Measurements from ENCODE around the gene RAB30. TPM values are rescaled to one million over a fixed set of nuclear protein-coding genes. Genes with fewer than 3 reads are reported as not detected.
"Not testable (repeated sequence)": the region's sequence is repeated elsewhere in the genome, so short reads cannot be mapped to it uniquely, and the experiment has no call there.

Gene RAB30
- total RNA-seq, 1 donor from 2014 or later = 24.7 TPM

GRCh38 chr11:82969811-82970210, 101.9 kb downstream of the RAB30 start:
- H3K36me3 ChIP-seq = no peaks in the 10 kb centered on the region
- H3K4me3 ChIP-seq = no peak overlapping the region
- no peaks in the 10 kb centered on the region for H3K9me3 ChIP-seq (replicated peaks)
- H3K4me1 ChIP-seq = no peaks in the 10 kb centered on the region
- DNase-seq = no peak
- no peaks in the 10 kb centered on the region for H3K27me3 ChIP-seq (ENCODE audit: low read depth)
- TF ChIP-seq, protein P1, sequence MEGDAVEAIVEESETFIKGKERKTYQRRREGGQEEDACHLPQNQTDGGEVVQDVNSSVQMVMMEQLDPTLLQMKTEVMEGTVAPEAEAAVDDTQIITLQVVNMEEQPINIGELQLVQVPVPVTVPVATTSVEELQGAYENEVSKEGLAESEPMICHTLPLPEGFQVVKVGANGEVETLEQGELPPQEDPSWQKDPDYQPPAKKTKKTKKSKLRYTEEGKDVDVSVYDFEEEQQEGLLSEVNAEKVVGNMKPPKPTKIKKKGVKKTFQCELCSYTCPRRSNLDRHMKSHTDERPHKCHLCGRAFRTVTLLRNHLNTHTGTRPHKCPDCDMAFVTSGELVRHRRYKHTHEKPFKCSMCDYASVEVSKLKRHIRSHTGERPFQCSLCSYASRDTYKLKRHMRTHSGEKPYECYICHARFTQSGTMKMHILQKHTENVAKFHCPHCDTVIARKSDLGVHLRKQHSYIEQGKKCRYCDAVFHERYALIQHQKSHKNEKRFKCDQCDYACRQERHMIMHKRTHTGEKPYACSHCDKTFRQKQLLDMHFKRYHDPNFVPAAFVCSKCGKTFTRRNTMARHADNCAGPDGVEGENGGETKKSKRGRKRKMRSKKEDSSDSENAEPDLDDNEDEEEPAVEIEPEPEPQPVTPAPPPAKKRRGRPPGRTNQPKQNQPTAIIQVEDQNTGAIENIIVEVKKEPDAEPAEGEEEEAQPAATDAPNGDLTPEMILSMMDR (IDR thresholded peaks at IDR 0.05; ENCODE audit: borderline replicate concordance) = no peak
- no peak overlapping the region for H3K27ac ChIP-seq (replicated peaks)
- intact Hi-C loops (cut with micrococcal nuclease) = no loop called here

DNA sequence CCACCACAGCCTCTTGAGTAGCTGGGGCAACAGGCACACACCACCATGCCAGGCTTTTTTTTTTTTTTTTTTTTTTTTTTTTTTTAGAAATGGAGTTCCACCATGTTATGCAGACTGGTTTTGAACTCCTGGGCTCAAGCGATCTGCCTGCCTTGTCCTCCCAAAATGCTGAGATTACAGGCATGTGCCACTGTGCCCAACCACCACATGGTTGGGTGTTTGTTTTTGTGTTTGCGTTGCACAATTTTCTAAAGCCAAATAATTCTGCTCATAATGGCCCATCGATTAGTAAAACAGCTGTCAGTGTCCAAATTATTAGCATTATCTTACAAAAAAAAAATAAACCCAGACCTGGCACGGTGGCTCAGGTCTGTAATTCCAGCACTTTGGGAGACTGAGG, 104.3 kb downstream of the RAB30 start:
- H3K36me3 ChIP-seq = no peaks in the 10 kb centered on the region
- H3K27me3 ChIP-seq (ENCODE audit: low read depth) = no peaks in the 10 kb centered on the region
- no peaks in the 10 kb centered on the region for H3K9me3 ChIP-seq (replicated peaks)
- TF ChIP-seq, protein P1 (IDR thresholded peaks at IDR 0.05; ENCODE audit: borderline replicate concordance) = no peak
- H3K4me1 ChIP-seq = no peaks in the 10 kb centered on the region
- no peak overlapping the region for H3K4me3 ChIP-seq
- no peak for DNase-seq
- H3K27ac ChIP-seq (replicated peaks) = no peak overlapping the region
- intact Hi-C loops (cut with micrococcal nuclease) = no loop called here

DNA sequence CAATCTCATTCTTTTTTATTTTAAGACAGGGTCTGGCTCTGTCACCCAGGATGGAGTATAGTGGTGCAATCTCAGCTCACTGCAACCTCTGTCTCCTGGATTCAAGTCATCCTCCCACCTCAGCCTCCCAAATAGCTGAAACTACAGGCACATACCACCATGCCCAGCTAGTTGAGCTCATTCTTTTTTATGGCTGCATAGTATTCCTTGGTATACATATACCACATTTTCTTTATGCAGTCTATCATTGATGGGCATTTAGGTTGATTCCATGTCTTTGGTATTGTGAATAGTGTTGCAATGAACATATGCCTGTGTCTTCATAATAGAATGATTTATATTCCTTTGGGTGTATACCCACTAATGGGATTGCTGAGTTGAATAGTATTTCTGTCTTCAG, 109.7 kb downstream of the RAB30 start:
- intact Hi-C loops (cut with micrococcal nuclease); DNase-seq; H3K4me1 ChIP-seq; H3K27ac ChIP-seq (replicated peaks); H3K4me3 ChIP-seq; H3K36me3 ChIP-seq; H3K9me3 ChIP-seq (replicated peaks); H3K27me3 ChIP-seq (ENCODE audit: low read depth): not testable (repeated sequence)

DNA sequence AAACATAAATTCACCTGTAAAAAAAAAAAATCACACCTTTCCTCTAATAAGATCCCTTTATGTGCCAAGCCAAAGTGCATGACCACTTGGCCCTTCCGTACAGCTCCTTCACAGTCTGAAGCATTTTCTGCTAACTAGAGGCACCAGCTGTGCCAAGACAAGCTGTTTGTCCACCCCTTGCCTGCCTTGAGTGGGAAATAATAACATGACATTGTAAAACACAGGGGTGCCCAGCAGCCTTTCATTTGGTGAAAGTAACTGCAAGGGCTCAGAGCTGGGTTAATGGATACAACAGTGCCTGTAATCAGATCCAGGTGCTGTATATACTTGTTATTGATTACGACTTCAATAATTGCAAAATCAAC, 110.9 kb downstream of the RAB30 start:
- DNase-seq = no peak
- TF ChIP-seq, protein P1 (IDR thresholded peaks at IDR 0.05; ENCODE audit: borderline replicate concordance) = no peak
- Histone ChIP-seq H3K4me1 (no peaks in the 10 kb centered on the region), H3K4me3 (no peak overlapping the region), H3K36me3 (no peaks in the 10 kb centered on the region), H3K27me3 (ENCODE audit: low read depth) (no peaks in the 10 kb centered on the region), H3K9me3 (replicated peaks) (no peaks in the 10 kb centered on the region), H3K27ac (replicated peaks) (no peak overlapping the region)
- intact Hi-C loops (cut with micrococcal nuclease) = no loop called here

GRCh38 chr11:82959987-82960778, 111.5 kb downstream of the RAB30 start:
- no peaks in the 10 kb centered on the region for H3K9me3 ChIP-seq (replicated peaks)
- H3K27ac ChIP-seq (replicated peaks) = no peak overlapping the region
- H3K27me3 ChIP-seq (ENCODE audit: low read depth) = no peaks in the 10 kb centered on the region
- H3K4me3 ChIP-seq = no peak overlapping the region
- H3K36me3 ChIP-seq = no peaks in the 10 kb centered on the region
- no peak for DNase-seq
- TF ChIP-seq, protein P1 (IDR thresholded peaks at IDR 0.05; ENCODE audit: borderline replicate concordance) = no peak
- intact Hi-C loops (cut with micrococcal nuclease) = no loop called here
- no peaks in the 10 kb centered on the region for H3K4me1 ChIP-seq

GRCh38 chr11:82955736-82956453, 115.8 kb downstream of the RAB30 start:
- H3K36me3 ChIP-seq; H3K27me3 ChIP-seq (ENCODE audit: low read depth); H3K4me3 ChIP-seq; intact Hi-C loops (cut with micrococcal nuclease); DNase-seq; H3K27ac ChIP-seq (replicated peaks); H3K4me1 ChIP-seq: not testable (repeated sequence)
- peaks cover 12% of the 10 kb centered on the region for H3K9me3 ChIP-seq (replicated peaks)

DNA sequence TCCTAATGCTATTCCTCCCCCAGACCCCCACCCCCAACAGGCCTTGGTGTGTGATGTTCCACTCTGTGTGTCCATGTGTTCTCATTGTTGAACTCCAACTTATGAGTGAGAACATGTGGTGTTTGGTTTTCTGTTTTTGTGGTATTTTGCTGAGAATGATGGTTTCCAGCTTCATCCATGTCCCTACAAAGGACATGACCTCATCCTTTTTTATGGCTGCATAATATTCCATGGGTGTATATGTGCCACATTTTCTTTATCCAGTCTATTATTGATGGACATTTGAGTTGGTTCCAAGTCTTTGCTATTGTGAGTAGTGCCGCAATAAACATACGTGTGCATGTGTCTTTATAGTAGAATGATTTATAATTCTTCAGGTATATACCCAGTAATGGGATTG, 121.2 kb downstream of the RAB30 start:
- not testable (repeated sequence) for DNase-seq

More for the DNA sequence above, 121.2 kb downstream of the RAB30 start:
- H3K4me3 ChIP-seq; H3K4me1 ChIP-seq; intact Hi-C loops (cut with micrococcal nuclease); H3K36me3 ChIP-seq; H3K27me3 ChIP-seq (ENCODE audit: low read depth); H3K27ac ChIP-seq (replicated peaks): not testable (repeated sequence)
- peaks cover 28% of the 10 kb centered on the region for H3K9me3 ChIP-seq (replicated peaks)

Data from left ventricle myocardium inferior (tissue), 1 donor.